Neural crest cell (in vitro differentiated cells): ENCODE results near the gene FCHO1. TPM values are rescaled to one million over a fixed set of nuclear protein-coding genes. Genes with fewer than 3 reads are reported as not detected.

ENCODE experiments used
- DNase-seq: peaks from one replicate; pipeline ENCODE4 v3.0.0; 2021; ENCODE audit warnings: low read depth, mixed read lengths, low spot score
- H3K27ac Mint-ChIP-seq: one replicate; pipeline ENCODE4 v1.8.0; 2021; ENCODE audit warnings: mild to moderate bottlenecking, mixed read lengths; ENCODE audit not compliant: unreplicated experiment
- H3K27me3 Mint-ChIP-seq: 2 replicates; pipeline ENCODE4 v1.8.0; 2021; ENCODE audit warnings: low read depth, mild to moderate bottlenecking, mixed read lengths
- H3K36me3 Mint-ChIP-seq: 2 replicates; pipeline ENCODE4 v1.8.0; 2021; ENCODE audit warnings: low read depth, mild to moderate bottlenecking, mixed read lengths
- H3K4me1 Mint-ChIP-seq: 2 replicates; pipeline ENCODE4 v1.8.0; 2021; ENCODE audit warnings: mixed read lengths
- H3K4me3 Mint-ChIP-seq: one replicate; pipeline ENCODE4 v1.8.0; 2021; ENCODE audit warnings: mild to moderate bottlenecking, mixed read lengths
- H3K9me3 Mint-ChIP-seq: 2 replicates; pipeline ENCODE4 v1.8.0; 2021; ENCODE audit warnings: mixed read lengths
- total RNA-seq: library from RNA; stranded (reverse); gene quantifications from 2 replicates; pipeline ENCODE4 v1.2.1, GENCODE V29; 2021
- TF ChIP-seq, protein P1 (sequence below): fragments of 200-600 bp; sonication (generic); conservative IDR thresholded peaks from 2 replicates; pipeline ENCODE4 v1.5.0; 2021; ENCODE audit warnings: antibody characterized with exemption, mild to moderate bottlenecking

FCHO1 gene
- total RNA-seq, 1 donor from 2014 or later, result 12.2 TPM

DNA sequence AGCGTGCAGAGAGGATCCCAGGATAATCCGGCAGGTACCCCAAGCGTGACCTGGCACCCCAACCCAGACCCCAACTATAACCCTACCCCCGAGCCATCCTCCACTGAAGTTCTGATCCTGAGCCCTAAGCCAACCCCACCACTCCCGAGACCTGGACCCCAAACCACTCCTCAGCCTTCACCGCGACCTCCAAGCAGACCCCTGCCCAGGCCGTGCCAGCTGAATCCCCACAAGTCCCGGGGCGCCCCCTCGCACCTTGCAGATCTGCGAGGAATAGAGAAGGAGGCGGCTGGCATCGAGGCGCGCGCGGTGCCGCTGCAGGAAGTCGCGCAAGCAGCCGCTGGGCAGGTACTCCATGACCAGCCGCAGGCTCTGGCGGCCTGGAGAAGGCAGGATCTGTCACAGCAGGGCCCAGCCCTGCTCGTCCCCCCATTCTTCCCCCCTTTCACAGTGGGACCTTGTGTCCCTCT, 80.2 kb downstream of the FCHO1 start:
- Mint-ChIP-seq H3K4me3 (no peak overlapping the region), H3K36me3 (no peaks in the 10 kb centered on the region), H3K27ac (no peak overlapping the region), H3K4me1 (peaks cover 18% of the 10 kb centered on the region), H3K27me3 (peaks cover 23% of the 10 kb centered on the region), H3K9me3 (no peaks in the 10 kb centered on the region)
- DNase-seq, result no peak
- TF ChIP-seq, protein P1, sequence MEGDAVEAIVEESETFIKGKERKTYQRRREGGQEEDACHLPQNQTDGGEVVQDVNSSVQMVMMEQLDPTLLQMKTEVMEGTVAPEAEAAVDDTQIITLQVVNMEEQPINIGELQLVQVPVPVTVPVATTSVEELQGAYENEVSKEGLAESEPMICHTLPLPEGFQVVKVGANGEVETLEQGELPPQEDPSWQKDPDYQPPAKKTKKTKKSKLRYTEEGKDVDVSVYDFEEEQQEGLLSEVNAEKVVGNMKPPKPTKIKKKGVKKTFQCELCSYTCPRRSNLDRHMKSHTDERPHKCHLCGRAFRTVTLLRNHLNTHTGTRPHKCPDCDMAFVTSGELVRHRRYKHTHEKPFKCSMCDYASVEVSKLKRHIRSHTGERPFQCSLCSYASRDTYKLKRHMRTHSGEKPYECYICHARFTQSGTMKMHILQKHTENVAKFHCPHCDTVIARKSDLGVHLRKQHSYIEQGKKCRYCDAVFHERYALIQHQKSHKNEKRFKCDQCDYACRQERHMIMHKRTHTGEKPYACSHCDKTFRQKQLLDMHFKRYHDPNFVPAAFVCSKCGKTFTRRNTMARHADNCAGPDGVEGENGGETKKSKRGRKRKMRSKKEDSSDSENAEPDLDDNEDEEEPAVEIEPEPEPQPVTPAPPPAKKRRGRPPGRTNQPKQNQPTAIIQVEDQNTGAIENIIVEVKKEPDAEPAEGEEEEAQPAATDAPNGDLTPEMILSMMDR, result no peak

DNA sequence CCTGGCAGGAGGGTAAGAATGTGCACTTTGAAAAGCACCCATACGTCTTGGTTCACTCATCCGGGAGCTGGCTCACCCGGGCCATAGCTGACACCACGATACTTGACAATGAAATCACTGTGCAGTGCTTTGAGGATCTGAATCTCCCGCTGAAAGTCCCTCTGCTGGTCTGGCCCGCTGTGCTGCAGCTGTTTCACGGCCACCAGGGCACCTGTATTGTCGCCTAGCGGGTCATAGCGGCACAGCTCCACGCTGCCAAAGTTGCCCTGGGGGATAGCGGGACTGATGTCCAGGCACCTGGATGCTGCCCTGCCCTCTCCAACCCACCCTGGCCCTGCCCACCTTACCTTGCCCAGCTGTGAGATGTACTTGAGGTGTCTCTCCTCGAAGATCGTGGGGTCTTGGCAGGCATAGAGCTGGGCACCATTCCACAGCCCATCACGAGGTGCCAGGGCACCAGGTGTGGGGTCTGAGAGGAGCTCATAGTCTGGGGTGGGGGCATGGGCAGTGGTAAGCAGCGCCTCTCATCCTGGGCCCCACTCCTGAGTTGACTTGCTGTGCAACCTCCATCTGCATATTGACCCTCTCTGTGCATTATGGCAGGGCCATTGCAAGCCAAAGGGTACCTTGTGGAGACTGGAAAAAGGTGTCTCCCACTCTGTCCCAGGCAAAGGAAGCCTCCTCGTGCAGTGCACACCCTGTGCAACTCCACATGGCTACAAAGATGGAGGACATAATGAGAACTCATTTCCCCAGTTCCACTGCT, 81.3 kb downstream of the FCHO1 start:
- Mint-ChIP-seq H3K9me3 (no peaks in the 10 kb centered on the region), H3K36me3 (no peaks in the 10 kb centered on the region), H3K27me3 (peaks cover 25% of the 10 kb centered on the region), H3K27ac (no peak overlapping the region), H3K4me3 (no peak overlapping the region), H3K4me1 (peaks cover 18% of the 10 kb centered on the region)
- no peak for DNase-seq
- TF ChIP-seq, protein P1, result no peak

DNA sequence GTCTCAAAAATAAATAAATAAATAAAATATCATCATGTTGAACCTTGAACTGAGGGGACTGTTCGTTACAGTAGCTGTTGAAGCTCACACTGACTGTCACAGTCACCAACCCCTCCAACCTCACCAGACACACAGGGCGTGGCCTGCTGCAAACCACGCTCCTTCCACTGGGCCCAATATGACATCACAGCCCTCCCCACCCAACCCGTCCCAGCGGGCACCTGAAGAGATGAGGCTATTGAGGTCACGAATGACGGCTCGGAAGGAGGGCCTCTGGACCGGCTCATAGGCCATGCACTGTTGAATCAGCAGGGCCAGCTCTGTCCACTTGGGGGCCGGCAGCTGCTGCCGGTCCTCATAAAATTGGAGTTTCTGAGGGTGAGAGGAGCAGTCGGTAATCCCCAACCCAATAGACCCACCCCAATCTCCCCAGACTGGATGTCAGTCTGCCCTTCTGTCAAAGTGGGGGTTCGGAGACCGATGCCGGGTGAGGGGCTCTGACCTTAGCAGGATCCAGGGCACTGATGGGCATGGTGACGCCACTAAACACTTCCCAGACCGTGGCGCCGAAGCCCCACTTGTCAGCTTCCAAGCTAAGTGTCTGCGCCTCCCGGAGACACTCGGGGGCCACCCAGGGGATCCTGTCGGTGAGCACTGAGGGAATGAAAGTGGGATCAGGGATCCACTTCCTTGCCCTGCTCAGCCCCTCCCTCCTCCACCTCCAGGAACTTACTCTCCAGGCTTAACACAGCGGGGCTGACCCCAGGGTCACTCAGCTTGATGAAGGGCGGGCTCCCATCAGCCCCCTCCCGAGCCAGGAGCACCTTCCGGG, 83.3 kb downstream of the FCHO1 start:
- peak; percentile 26 for DNase-seq

DNA sequence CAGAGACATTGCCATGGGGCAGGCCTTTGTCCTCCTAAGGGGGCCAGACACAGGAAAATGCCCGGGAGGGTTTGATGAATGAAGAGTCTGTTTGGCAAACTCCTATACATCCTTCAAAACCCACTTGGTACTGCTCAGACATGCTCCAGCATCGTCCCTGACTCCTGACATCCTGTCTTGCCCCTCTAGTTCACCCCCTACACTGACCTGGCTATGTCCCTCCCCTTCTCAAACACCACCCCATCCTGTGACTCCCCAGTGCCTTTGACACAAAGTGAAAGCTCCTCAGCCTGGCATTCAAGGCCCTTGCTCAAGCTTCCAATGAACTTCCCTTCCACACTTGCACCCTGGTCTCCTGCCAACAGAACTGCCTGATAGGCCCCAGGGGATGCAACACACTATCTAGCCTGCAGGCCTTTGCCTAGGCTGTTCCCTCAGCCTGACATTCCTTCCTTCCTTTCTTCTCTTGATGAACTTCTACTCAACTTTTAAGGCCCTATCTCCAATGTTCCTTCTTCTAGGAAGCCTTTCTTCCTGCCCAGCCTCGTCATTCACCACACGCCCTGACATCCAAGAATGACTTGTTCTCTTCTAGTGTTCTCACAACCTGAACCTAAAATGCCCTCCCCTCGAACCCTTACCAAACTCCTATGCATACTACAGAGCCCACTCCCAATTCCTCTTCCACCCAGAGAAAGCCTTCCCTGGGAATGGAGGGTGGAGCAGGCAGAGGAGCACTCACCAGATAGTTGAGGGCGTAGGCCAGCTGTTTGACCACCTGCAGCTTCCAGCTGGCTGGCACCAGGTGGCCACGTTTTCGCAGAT, 84.1 kb downstream of the FCHO1 start:
- no peak for DNase-seq
- Mint-ChIP-seq H3K9me3 (no peaks in the 10 kb centered on the region), H3K4me3 (peak overlapping the region; percentile 25), H3K27ac (no peak overlapping the region), H3K36me3 (no peaks in the 10 kb centered on the region), H3K27me3 (peaks cover 30% of the 10 kb centered on the region), H3K4me1 (peaks cover 16% of the 10 kb centered on the region)
- TF ChIP-seq, protein P1, result no peak

More for the DNA sequence above, 83.3 kb downstream of the FCHO1 start:
- TF ChIP-seq, protein P1, result no peak
- Mint-ChIP-seq H3K27ac (no peak overlapping the region), H3K9me3 (no peaks in the 10 kb centered on the region), H3K4me3 (peak overlapping the region; percentile 41), H3K27me3 (peaks cover 30% of the 10 kb centered on the region), H3K36me3 (no peaks in the 10 kb centered on the region), H3K4me1 (peaks cover 18% of the 10 kb centered on the region)

DNA sequence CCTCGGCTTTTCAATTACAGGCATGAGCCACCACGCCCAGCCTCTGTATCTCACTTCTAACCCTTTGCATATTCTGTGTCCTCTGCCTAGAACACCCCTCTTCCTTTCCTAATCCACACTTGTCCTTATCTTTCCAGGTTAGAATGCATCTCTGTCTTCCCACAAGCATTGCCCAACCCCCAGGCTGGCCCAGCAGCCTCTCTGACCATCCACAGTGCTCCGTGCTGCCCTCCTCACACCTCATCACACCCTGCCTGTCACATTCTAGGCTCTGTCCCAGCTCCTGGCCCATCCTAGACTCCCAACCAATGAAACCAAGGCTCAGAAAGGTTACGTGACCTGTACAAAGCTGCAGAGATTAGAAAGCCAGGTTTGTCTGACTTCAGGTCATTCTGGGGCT, 85.3 kb downstream of the FCHO1 start:
- H3K27ac Mint-ChIP-seq, result no peak overlapping the region
- no peak for DNase-seq
- H3K4me3 Mint-ChIP-seq, result no peak overlapping the region
- TF ChIP-seq, protein P1, result no peak
- H3K36me3 Mint-ChIP-seq, result no peaks in the 10 kb centered on the region
- H3K4me1 Mint-ChIP-seq, result peaks cover 19% of the 10 kb centered on the region
- H3K9me3 Mint-ChIP-seq, result no peaks in the 10 kb centered on the region
- H3K27me3 Mint-ChIP-seq, result peaks cover 36% of the 10 kb centered on the region
